GM12891 (cell line): Measurements from ENCODE around the gene ARHGEF12.

Source experiments
- POLR2A ChIP-seq: IDR thresholded peaks from 2 replicates; pipeline ENCODE4 v1.6.1; 2011; ENCODE audit warnings: low read depth, low read length, control low read depth
- POLR2AphosphoS5 ChIP-seq: IDR thresholded peaks from 2 replicates; pipeline ENCODE4 v1.6.1; 2011; ENCODE audit warnings: low read depth, low read length, control low read depth

GRCh38 chr11:120455487-120455886 is 119.3 kb downstream of the ARHGEF12 start:
- TF ChIP-seq POLR2A (no peak), POLR2AphosphoS5 (no peak)
